ENCODE measurements around the gene MLPH. TPM values are rescaled to one million over a fixed set of nuclear protein-coding genes. Genes with fewer than 3 reads are reported as not detected.

Gene MLPH
- 3.1 TPM for polyA plus RNA-seq (2013, experiment 1 of 2)
- 6.3 TPM for polyA plus RNA-seq (2013, experiment 2 of 2)

- Histone ChIP-seq H3K4me3 (ENCODE audit: extremely low read depth, insufficient read depth, low read length, poor library complexity, severe bottlenecking) (peak within 1 kb of the TSS; percentile 43), H3K36me3 (ENCODE audit: control insufficient read depth, insufficient read depth, low read length) (no peaks in the 10 kb centered on the region), H3K27ac (ENCODE audit: low read depth, low read length, severe bottlenecking) (no peak within 1 kb of the TSS), H3K4me1 (ENCODE audit: control insufficient read depth, insufficient read depth, low read length, poor library complexity, severe bottlenecking) (peaks cover 13% of the 10 kb centered on the region), H3K9me3 (ENCODE audit: control insufficient read depth, low read length) (peaks cover 15% of the 10 kb centered on the region)
- 1 to 2% methylated on average over 51 to 62 of the region's 63 CpGs for WGBS, 2 experiments (ENCODE audit: insufficient coverage in 2 of 2)
Measured at GRCh38 chr2:237486819-237487448, at the start of gene MLPH. Gene MLPH, plus strand, starts transcription at chr2:237487251. Its CDS starts 6,176 bp downstream, at chr2:237493427.

- Histone ChIP-seq H3K9me3 (ENCODE audit: control insufficient read depth, low read length) (no peaks in the 10 kb centered on the region), H3K27ac (ENCODE audit: low read depth, low read length, severe bottlenecking) (no peak overlapping the region), H3K36me3 (ENCODE audit: control insufficient read depth, insufficient read depth, low read length) (no peaks in the 10 kb centered on the region), H3K4me1 (ENCODE audit: control insufficient read depth, insufficient read depth, low read length, poor library complexity, severe bottlenecking) (peaks cover 42% of the 10 kb centered on the region), H3K4me3 (ENCODE audit: extremely low read depth, insufficient read depth, low read length, poor library complexity, severe bottlenecking) (no peak overlapping the region)
- 81 to 100% methylated on average over 2 to 5 of the region's 5 CpGs for WGBS, 2 experiments (ENCODE audit: insufficient coverage in 2 of 2)
Measured at GRCh38 chr2:237437566-237437965, 49.5 kb upstream of the MLPH start.

GRCh38 chr2:237438080-237438940, 48.7 kb upstream of the MLPH start:
- H3K27ac ChIP-seq (ENCODE audit: low read depth, low read length, severe bottlenecking) = no peak overlapping the region
- 57 to 65% methylated on average over 8 of the region's 8 CpGs for WGBS, 2 experiments (ENCODE audit: insufficient coverage in 2 of 2)
- H3K9me3 ChIP-seq (ENCODE audit: control insufficient read depth, low read length) = no peaks in the 10 kb centered on the region
- H3K4me3 ChIP-seq (ENCODE audit: extremely low read depth, insufficient read depth, low read length, poor library complexity, severe bottlenecking) = no peak overlapping the region
- H3K4me1 ChIP-seq (ENCODE audit: control insufficient read depth, insufficient read depth, low read length, poor library complexity, severe bottlenecking) = peaks cover 35% of the 10 kb centered on the region
- H3K36me3 ChIP-seq (ENCODE audit: control insufficient read depth, insufficient read depth, low read length) = no peaks in the 10 kb centered on the region

GRCh38 chr2:237440819-237441281, 46.2 kb upstream of the MLPH start:
- 69 to 86% methylated on average over 1 to 2 of the region's 2 CpGs for WGBS, 2 experiments (ENCODE audit: insufficient coverage in 2 of 2)
- Histone ChIP-seq H3K27ac (ENCODE audit: low read depth, low read length, severe bottlenecking) (peak overlapping the region; percentile 78), H3K4me3 (ENCODE audit: extremely low read depth, insufficient read depth, low read length, poor library complexity, severe bottlenecking) (no peak overlapping the region), H3K4me1 (ENCODE audit: control insufficient read depth, insufficient read depth, low read length, poor library complexity, severe bottlenecking) (peaks cover 11% of the 10 kb centered on the region), H3K9me3 (ENCODE audit: control insufficient read depth, low read length) (no peaks in the 10 kb centered on the region), H3K36me3 (ENCODE audit: control insufficient read depth, insufficient read depth, low read length) (no peaks in the 10 kb centered on the region)

GRCh38 chr2:237441605-237442274, 45.3 kb upstream of the MLPH start:
- 67 to 100% methylated on average over 2 of the region's 2 CpGs for WGBS, 2 experiments (ENCODE audit: insufficient coverage in 2 of 2)
- peaks cover 7% of the 10 kb centered on the region for H3K4me1 ChIP-seq (ENCODE audit: control insufficient read depth, insufficient read depth, low read length, poor library complexity, severe bottlenecking)
- H3K27ac ChIP-seq (ENCODE audit: low read depth, low read length, severe bottlenecking) = peak overlapping the region; percentile 78
- H3K9me3 ChIP-seq (ENCODE audit: control insufficient read depth, low read length) = no peaks in the 10 kb centered on the region
- no peaks in the 10 kb centered on the region for H3K36me3 ChIP-seq (ENCODE audit: control insufficient read depth, insufficient read depth, low read length)
- no peak overlapping the region for H3K4me3 ChIP-seq (ENCODE audit: extremely low read depth, insufficient read depth, low read length, poor library complexity, severe bottlenecking)

- WGBS, 2 experiments (ENCODE audit: insufficient coverage in 2 of 2) = 90 to 95% methylated on average over 2 of the region's 2 CpGs
- Histone ChIP-seq H3K9me3 (ENCODE audit: control insufficient read depth, low read length) (no peaks in the 10 kb centered on the region), H3K27ac (ENCODE audit: low read depth, low read length, severe bottlenecking) (no peak overlapping the region)
Measured at GRCh38 chr2:237444071-237444470, 43.0 kb upstream of the MLPH start.

GRCh38 chr2:237445611-237446337, 41.3 kb upstream of the MLPH start:
- WGBS, 2 experiments (ENCODE audit: insufficient coverage in 2 of 2) = 92 to 93% methylated on average over 23 to 25 of the region's 26 CpGs
- Histone ChIP-seq H3K36me3 (ENCODE audit: control insufficient read depth, insufficient read depth, low read length) (no peaks in the 10 kb centered on the region), H3K4me1 (ENCODE audit: control insufficient read depth, insufficient read depth, low read length, poor library complexity, severe bottlenecking) (peaks cover 13% of the 10 kb centered on the region), H3K4me3 (ENCODE audit: extremely low read depth, insufficient read depth, low read length, poor library complexity, severe bottlenecking) (no peak overlapping the region), H3K9me3 (ENCODE audit: control insufficient read depth, low read length) (peaks cover 8% of the 10 kb centered on the region), H3K27ac (ENCODE audit: low read depth, low read length, severe bottlenecking) (no peak overlapping the region)

More at GRCh38 chr2:237444071-237444470, 43.0 kb upstream of the MLPH start:
- Histone ChIP-seq H3K4me3 (ENCODE audit: extremely low read depth, insufficient read depth, low read length, poor library complexity, severe bottlenecking) (no peak overlapping the region), H3K36me3 (ENCODE audit: control insufficient read depth, insufficient read depth, low read length) (no peaks in the 10 kb centered on the region), H3K4me1 (ENCODE audit: control insufficient read depth, insufficient read depth, low read length, poor library complexity, severe bottlenecking) (peaks cover 9% of the 10 kb centered on the region)

- H3K9me3 ChIP-seq (ENCODE audit: control insufficient read depth, low read length) = peaks cover 8% of the 10 kb centered on the region
- no peak overlapping the region for H3K4me3 ChIP-seq (ENCODE audit: extremely low read depth, insufficient read depth, low read length, poor library complexity, severe bottlenecking)
- no peak overlapping the region for H3K27ac ChIP-seq (ENCODE audit: low read depth, low read length, severe bottlenecking)
- WGBS, 2 experiments (ENCODE audit: insufficient coverage in 2 of 2) = 100% methylated on average over 2 of the region's 6 CpGs
- no peaks in the 10 kb centered on the region for H3K36me3 ChIP-seq (ENCODE audit: control insufficient read depth, insufficient read depth, low read length)
- peaks cover 13% of the 10 kb centered on the region for H3K4me1 ChIP-seq (ENCODE audit: control insufficient read depth, insufficient read depth, low read length, poor library complexity, severe bottlenecking)
Measured at GRCh38 chr2:237446338-237446665, 40.7 kb upstream of the MLPH start.

GRCh38 chr2:237447496-237447895, 39.6 kb upstream of the MLPH start:
- H3K9me3 ChIP-seq (ENCODE audit: control insufficient read depth, low read length) = peaks cover 8% of the 10 kb centered on the region
- H3K36me3 ChIP-seq (ENCODE audit: control insufficient read depth, insufficient read depth, low read length) = no peaks in the 10 kb centered on the region
- WGBS, 2 experiments (ENCODE audit: insufficient coverage in 2 of 2) = 89 to 90% methylated on average over 7 of the region's 11 CpGs
- peaks cover 7% of the 10 kb centered on the region for H3K4me1 ChIP-seq (ENCODE audit: control insufficient read depth, insufficient read depth, low read length, poor library complexity, severe bottlenecking)
- H3K27ac ChIP-seq (ENCODE audit: low read depth, low read length, severe bottlenecking) = no peak overlapping the region
- no peak overlapping the region for H3K4me3 ChIP-seq (ENCODE audit: extremely low read depth, insufficient read depth, low read length, poor library complexity, severe bottlenecking)

GRCh38 chr2:237448171-237448570, 38.9 kb upstream of the MLPH start:
- WGBS, 2 experiments (ENCODE audit: insufficient coverage in 2 of 2) = 92 to 94% methylated on average over 5 to 7 of the region's 7 CpGs
- peaks cover 8% of the 10 kb centered on the region for H3K9me3 ChIP-seq (ENCODE audit: control insufficient read depth, low read length)
- no peaks in the 10 kb centered on the region for H3K36me3 ChIP-seq (ENCODE audit: control insufficient read depth, insufficient read depth, low read length)
- H3K27ac ChIP-seq (ENCODE audit: low read depth, low read length, severe bottlenecking) = no peak overlapping the region
- no peak overlapping the region for H3K4me3 ChIP-seq (ENCODE audit: extremely low read depth, insufficient read depth, low read length, poor library complexity, severe bottlenecking)
- peaks cover 6% of the 10 kb centered on the region for H3K4me1 ChIP-seq (ENCODE audit: control insufficient read depth, insufficient read depth, low read length, poor library complexity, severe bottlenecking)
